ENCODE results near the gene RGS6.

RGS6 gene

DNA sequence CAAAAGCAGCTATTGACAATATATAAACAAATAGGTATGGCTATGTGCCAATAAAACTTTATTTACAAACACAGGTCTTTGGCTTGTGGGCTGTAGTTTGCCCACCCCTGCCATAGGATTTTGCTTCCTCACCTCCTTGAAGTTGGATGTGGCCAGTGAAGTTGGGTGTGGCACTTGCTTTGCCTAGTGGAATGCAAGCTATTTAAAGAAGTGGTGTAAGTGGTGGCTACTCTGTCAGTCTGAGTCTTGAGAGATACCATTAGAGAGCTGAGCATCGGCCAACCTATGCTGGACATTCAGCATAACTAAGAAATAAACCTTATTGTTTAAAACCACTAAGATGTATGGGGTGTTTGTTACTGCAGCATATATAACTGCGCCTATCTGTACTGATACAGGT, 321.3 kb downstream of the RGS6 start:
- H3K9me3 Mint-ChIP-seq, result peaks cover 9% of the 10 kb centered on the region
- intact Hi-C loops (cut with micrococcal nuclease), result no loop called here
- H3K27ac Mint-ChIP-seq, result no peak overlapping the region
- H3K4me1 Mint-ChIP-seq (ENCODE audit: low read depth), result no peaks in the 10 kb centered on the region
- H3K27me3 Mint-ChIP-seq, result no peaks in the 10 kb centered on the region
- no peak overlapping the region for H3K4me3 Mint-ChIP-seq
- no peaks in the 10 kb centered on the region for H3K36me3 Mint-ChIP-seq (ENCODE audit: low read depth)

DNA sequence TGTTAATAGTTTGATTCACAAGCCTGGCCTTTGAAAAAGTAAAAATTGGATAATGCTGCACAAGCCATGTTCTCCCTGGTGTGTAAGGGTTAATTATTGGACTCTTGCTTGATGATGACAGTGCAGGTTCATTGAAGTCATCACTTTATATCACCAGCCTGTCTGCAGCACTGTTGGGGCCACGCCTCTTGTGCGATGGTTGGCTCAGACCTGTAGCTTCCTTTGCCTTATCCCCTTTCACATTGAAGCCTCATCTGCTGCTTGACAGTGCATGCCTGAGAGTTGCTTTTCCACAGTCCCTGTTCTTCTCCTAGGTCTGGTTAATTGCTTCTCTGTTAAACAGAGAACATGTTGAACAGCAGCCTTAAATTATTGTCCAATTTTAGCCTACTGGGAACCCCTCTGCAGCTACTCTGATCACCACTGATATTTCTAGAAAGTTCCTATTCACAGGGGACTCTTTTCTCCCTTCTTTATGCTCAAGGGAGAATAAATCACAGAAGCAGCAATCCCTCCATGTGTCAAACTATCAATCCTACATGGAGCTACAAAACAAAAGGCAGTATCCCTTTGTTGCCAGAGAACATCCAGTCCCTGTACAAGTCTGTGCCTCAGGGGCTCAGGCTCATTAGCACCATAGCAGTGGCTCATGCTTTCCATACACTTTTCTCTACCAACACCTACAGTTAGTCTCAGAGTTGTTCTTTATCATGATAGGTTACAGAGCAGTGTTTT, 322.1 kb downstream of the RGS6 start:
- Mint-ChIP-seq H3K9me3 (peaks cover 6% of the 10 kb centered on the region), H3K36me3 (ENCODE audit: low read depth) (no peaks in the 10 kb centered on the region), H3K4me3 (no peak overlapping the region), H3K4me1 (ENCODE audit: low read depth) (no peaks in the 10 kb centered on the region), H3K27ac (no peak overlapping the region), H3K27me3 (no peaks in the 10 kb centered on the region)
- intact Hi-C loops (cut with micrococcal nuclease), result no loop called here

DNA sequence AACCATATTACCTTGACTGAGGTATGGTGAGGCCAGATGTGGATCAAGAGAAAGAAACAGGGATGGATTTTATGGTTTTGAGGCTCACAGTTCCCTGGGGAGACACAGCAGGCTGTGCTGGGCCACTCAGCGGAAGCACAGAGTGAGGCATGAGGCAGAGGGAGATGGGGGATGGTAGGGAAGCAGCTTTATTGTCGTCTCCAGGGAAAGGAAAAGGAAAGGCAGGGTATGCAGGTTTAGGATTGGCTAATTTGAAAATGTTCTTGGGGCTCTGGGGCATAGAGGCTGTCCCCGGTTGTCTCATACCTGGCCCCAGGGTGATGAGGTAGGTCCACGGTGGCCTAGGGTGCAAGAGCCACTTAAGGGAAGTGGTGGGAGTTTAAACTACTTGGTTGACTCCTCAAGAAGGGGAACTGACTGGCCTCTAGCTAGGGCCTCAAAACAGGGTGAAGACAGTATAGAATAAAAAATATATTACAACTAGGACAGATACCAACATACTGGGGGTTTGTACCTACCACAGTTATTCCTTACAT, 322.8 kb downstream of the RGS6 start:
- H3K9me3 Mint-ChIP-seq, result peaks cover 2% of the 10 kb centered on the region
- intact Hi-C loops (cut with micrococcal nuclease), result no loop called here
- no peak overlapping the region for H3K4me3 Mint-ChIP-seq
- no peak overlapping the region for H3K27ac Mint-ChIP-seq
- H3K4me1 Mint-ChIP-seq (ENCODE audit: low read depth), result no peaks in the 10 kb centered on the region
- H3K36me3 Mint-ChIP-seq (ENCODE audit: low read depth), result no peaks in the 10 kb centered on the region
- no peaks in the 10 kb centered on the region for H3K27me3 Mint-ChIP-seq

DNA sequence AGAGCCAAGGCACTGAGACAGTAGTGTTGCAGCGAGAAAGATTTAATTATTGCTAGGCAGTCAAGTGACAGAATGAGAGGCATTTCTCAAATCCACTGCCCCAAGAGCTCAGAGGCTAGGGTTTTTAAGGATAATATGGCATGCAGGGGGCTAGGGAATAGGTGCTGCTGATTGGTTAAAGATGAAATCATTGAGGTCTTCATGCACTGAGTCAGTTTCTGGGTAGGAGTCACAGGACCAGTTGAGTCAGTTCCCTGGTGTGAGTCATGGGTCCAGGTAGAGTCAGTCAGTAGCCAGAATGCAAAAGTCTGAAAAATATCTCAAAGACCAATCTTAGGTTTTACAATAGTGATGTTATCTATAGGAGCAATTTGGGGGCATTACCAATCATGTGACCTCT, 323.8 kb downstream of the RGS6 start:
- intact Hi-C loops (cut with micrococcal nuclease), result no loop called here
- Mint-ChIP-seq H3K4me3 (no peak overlapping the region), H3K27ac (no peak overlapping the region), H3K4me1 (ENCODE audit: low read depth) (no peaks in the 10 kb centered on the region), H3K27me3 (no peaks in the 10 kb centered on the region), H3K36me3 (ENCODE audit: low read depth) (no peaks in the 10 kb centered on the region), H3K9me3 (peaks cover 12% of the 10 kb centered on the region)

DNA sequence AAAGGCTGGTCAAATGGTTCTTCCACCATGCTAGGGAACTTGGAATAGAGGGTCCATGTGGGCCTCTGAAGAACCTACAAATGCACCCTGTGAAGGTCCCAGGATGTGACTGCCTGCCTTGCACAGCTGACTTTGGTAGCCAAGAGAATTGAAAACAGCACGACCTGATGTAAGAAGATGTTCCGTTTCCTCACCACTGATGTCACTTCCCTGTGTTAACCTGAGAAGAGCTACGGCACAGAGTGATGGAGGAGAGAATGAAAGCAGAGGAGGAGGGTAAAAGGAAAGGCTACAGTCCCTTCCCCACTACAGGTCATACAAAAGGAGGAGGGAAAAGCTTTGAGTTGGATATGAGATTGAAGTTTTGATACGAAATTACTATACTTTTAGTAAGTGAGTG, 328.8 kb downstream of the RGS6 start:
- Mint-ChIP-seq H3K4me1 (ENCODE audit: low read depth) (no peaks in the 10 kb centered on the region), H3K27me3 (no peaks in the 10 kb centered on the region), H3K36me3 (ENCODE audit: low read depth) (no peaks in the 10 kb centered on the region), H3K9me3 (peaks cover 13% of the 10 kb centered on the region), H3K27ac (no peak overlapping the region), H3K4me3 (no peak overlapping the region)
- intact Hi-C loops (cut with micrococcal nuclease), result no loop called here

DNA sequence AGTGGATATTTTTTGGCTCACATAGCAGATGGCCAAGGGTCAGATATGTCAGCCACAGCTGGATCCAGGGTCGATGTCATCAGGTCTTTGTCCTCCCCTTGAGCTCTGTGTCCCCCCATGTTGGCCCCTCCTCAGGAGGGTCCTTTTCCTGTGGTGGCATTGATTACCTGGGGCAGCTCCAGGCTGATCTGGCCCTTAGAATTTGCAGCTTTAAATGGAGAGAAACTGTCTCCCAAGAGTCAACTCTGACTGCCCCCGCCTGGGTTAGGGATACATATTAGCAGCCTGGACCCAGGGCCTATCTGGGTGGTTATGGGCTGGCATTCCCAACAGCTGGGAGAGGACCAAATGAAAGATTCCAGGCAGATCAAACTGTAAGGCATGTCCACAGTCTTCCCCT, 330.5 kb downstream of the RGS6 start:
- Mint-ChIP-seq H3K9me3 (peaks cover 13% of the 10 kb centered on the region), H3K36me3 (ENCODE audit: low read depth) (no peaks in the 10 kb centered on the region), H3K4me3 (no peak overlapping the region), H3K4me1 (ENCODE audit: low read depth) (no peaks in the 10 kb centered on the region), H3K27ac (no peak overlapping the region), H3K27me3 (no peaks in the 10 kb centered on the region)
- intact Hi-C loops (cut with micrococcal nuclease), result no loop called here

DNA sequence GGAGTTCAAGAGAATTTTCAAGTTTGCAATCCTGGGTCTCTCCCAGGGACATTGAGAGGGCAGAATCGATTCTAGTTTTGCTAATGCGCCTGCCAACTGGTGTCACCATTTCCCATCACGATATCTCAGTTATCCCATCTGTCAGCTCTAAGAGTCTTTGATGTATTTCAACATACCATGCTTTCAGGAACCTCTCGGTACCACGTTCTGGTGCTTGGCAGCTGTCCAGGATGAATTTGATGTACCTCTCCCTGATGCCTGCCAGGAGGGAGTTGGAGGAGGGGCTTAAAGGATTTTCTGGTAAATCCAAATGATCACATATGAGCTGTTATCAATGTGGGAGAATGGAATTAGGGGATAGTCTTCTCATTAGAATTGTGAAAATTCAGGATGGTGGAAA, 332.5 kb downstream of the RGS6 start:
- no peaks in the 10 kb centered on the region for H3K36me3 Mint-ChIP-seq (ENCODE audit: low read depth)
- H3K27me3 Mint-ChIP-seq, result no peaks in the 10 kb centered on the region
- intact Hi-C loops (cut with micrococcal nuclease), result no loop called here
- H3K9me3 Mint-ChIP-seq, result peaks cover 13% of the 10 kb centered on the region
- H3K27ac Mint-ChIP-seq, result no peak overlapping the region
- no peaks in the 10 kb centered on the region for H3K4me1 Mint-ChIP-seq (ENCODE audit: low read depth)
- no peak overlapping the region for H3K4me3 Mint-ChIP-seq

DNA sequence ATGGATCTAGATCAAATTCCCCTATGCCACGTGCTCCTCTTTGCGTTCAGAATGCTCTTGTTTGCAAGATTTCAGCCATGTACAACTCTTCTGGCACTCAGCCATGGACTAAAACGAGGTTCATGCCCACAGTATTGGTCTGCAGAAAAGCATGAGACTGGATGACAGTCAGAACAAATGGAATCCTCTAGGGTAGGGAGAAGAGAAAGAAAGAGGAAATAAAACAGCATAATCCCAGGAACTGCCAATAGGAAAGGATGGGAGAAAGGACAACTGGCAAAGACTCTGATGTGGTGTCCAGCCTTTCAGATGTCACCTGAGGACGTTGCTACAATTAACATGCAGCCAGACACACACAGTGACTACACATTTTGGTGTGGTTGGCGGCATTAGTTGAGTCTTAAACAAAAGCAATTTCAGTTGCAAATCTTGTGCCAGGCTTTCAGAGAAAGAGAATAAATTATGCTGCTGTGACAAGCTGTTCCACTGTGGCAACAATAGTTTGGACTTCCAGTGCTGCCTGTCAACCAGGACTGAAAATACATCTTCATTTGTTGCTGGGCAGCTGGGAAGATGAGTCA, 338.0 kb downstream of the RGS6 start:
- Mint-ChIP-seq H3K9me3 (no peaks in the 10 kb centered on the region), H3K27ac (no peak overlapping the region), H3K4me3 (no peak overlapping the region), H3K36me3 (ENCODE audit: low read depth) (no peaks in the 10 kb centered on the region), H3K27me3 (no peaks in the 10 kb centered on the region), H3K4me1 (ENCODE audit: low read depth) (no peaks in the 10 kb centered on the region)
- intact Hi-C loops (cut with micrococcal nuclease), result no loop called here

DNA sequence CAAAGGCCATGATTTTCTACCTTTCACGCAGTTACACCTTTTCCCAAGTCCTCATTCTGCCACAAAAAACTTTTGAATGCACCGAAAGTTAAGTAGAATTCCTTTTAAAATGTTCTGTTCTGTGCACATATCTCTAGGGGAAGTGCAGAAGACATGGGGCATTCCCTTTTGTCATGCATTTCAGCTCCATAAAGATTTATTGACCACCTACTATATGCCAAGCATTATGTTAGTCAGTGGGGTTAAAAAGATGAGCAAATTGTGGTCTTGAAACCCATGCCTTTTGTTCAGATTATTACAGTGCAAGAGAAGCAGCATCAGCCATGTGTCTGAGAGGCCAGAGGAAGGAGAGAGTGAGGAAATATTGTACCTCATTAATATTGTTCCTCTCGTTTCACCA, 338.5 kb downstream of the RGS6 start:
- no peaks in the 10 kb centered on the region for H3K4me1 Mint-ChIP-seq (ENCODE audit: low read depth)

DNA sequence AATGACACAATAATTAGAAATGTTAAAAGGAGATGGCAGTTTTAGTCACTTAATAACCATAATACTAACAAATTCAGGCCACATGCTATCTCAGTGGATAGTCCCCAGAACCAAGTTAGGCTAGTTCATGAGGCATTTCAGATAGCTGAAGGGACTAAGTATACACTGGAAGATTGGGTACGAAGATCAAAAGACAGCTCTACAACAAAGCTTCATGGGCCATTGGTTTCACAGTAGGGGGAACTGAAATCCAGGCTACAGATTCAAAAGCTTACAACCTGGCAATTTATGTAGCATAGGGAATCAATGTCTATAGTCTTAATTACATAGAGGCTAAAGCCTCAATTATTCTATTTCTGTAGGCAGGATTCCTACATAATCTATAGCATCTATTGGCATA, 343.0 kb downstream of the RGS6 start:
- Mint-ChIP-seq H3K4me3 (no peak overlapping the region), H3K27ac (no peak overlapping the region), H3K36me3 (ENCODE audit: low read depth) (no peaks in the 10 kb centered on the region), H3K9me3 (no peaks in the 10 kb centered on the region), H3K27me3 (no peaks in the 10 kb centered on the region), H3K4me1 (ENCODE audit: low read depth) (no peaks in the 10 kb centered on the region)
- intact Hi-C loops (cut with micrococcal nuclease), result no loop called here

More for the DNA sequence above, 338.5 kb downstream of the RGS6 start:
- Mint-ChIP-seq H3K9me3 (no peaks in the 10 kb centered on the region), H3K27me3 (no peaks in the 10 kb centered on the region), H3K4me3 (no peak overlapping the region), H3K36me3 (ENCODE audit: low read depth) (no peaks in the 10 kb centered on the region), H3K27ac (no peak overlapping the region)
- intact Hi-C loops (cut with micrococcal nuclease), result no loop called here

DNA sequence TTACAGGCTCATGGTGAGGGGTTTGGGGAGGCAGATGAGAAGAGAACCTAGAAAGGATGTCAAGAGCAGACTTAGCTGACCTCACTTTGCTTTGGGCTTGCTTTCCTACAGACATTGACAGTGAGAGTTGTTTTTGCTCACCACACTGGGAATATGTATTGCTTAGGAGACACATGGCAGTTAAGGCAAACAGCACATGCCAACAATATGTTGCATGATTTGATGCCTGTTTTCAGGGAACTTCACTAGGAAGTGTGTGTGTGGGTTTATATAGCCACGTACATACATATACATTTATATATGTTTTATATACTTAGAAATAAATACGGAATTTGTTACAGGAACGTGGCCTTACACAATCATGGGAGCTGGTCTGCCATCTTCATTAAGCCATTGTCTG, 346.1 kb downstream of the RGS6 start:
- Mint-ChIP-seq H3K4me1 (ENCODE audit: low read depth) (no peaks in the 10 kb centered on the region), H3K36me3 (ENCODE audit: low read depth) (no peaks in the 10 kb centered on the region), H3K9me3 (peaks cover 7% of the 10 kb centered on the region), H3K27ac (no peak overlapping the region), H3K4me3 (no peak overlapping the region), H3K27me3 (no peaks in the 10 kb centered on the region)
- intact Hi-C loops (cut with micrococcal nuclease), result no loop called here

DNA sequence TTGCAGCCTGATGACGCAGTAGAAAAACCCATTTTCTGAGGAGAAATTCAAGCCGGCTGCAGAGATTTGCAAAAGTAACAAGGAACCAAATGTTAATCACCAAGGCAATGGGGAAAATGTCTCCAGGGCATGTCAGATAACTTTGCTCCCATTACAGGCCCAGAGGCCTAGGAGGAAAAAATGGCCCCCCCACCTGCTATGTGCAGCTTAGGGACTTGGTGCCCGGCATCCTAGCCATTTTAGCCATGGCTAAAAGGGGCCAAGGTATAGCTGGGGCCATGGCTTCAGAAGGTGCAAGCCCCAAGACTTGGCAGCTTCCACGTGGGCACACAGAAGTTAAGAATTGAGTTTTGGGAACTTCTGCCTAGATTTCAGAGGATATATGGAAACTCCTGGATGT, 351.9 kb downstream of the RGS6 start:
- H3K27ac Mint-ChIP-seq, result no peak overlapping the region
- H3K27me3 Mint-ChIP-seq, result no peaks in the 10 kb centered on the region
- H3K4me3 Mint-ChIP-seq, result no peak overlapping the region
- intact Hi-C loops (cut with micrococcal nuclease), result no loop called here
- H3K36me3 Mint-ChIP-seq (ENCODE audit: low read depth), result no peaks in the 10 kb centered on the region
- H3K4me1 Mint-ChIP-seq (ENCODE audit: low read depth), result no peaks in the 10 kb centered on the region
- H3K9me3 Mint-ChIP-seq, result peaks cover 36% of the 10 kb centered on the region

DNA sequence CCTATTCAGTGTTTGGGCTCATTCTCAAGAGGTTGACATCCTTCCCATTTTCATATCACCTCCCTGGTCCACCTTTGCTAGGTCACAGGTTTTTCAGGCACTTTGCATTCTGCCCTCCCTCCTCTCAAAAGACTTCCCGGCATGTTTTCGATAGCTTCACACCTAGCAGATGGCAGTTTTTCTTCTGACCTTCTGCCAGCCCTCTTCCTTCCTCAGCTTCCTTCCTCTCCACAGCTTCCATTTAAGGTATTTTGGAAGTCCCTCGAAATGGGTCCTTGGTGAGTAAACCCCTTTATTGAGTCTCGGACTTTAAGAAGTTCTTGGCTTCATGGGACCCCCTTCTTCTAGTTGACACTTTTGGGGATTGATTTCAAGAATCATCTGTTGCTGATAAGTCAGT, 358.0 kb downstream of the RGS6 start:
- no peaks in the 10 kb centered on the region for H3K4me1 Mint-ChIP-seq (ENCODE audit: low read depth)
- intact Hi-C loops (cut with micrococcal nuclease), result loop anchor here (10.0 kb wide), 2 partner anchors 185 to 265 kb away; no protein-coding TSS in a partner anchor
- H3K27me3 Mint-ChIP-seq, result peaks cover 1% of the 10 kb centered on the region
- H3K36me3 Mint-ChIP-seq (ENCODE audit: low read depth), result no peaks in the 10 kb centered on the region
- no peak overlapping the region for H3K4me3 Mint-ChIP-seq
- peaks cover 10% of the 10 kb centered on the region for H3K9me3 Mint-ChIP-seq
- H3K27ac Mint-ChIP-seq, result no peak overlapping the region

DNA sequence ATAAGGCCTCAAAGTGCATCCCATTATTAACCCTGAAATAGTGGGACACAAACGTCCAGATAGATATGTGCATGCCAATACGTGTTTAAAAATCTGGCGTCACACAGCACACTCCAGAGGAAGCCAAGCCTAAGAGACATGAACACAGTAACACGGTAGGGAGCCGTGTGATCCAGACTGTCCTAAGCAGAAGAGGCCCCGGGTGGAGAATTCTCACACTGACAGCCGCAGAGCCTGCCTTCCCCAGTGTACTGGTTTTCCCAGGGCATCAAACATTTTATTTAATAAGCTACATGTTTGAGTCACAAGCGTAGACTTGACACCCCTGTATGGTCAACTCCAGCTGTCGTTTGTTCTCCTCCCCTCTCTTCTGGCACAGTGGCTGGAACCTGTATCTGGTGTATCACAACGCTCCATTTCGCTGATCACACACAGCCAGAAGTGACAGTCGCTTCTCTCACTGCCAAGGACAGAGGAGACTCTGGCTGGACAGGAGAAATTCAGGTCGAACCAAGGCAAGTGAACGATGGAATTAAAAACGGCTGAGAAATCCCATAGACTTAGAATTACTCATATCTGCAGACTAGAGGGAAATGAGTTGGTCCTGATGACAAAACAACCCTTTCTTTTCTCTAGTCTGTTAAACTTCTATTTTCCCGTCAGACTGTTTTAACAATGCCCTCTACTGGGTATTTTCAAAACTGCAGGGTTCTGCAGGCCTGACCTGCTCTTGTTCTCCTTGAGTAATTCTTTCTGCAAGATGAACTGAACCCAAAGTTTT, 359.9 kb downstream of the RGS6 start:
- no peaks in the 10 kb centered on the region for H3K4me1 Mint-ChIP-seq (ENCODE audit: low read depth)
- H3K4me3 Mint-ChIP-seq, result no peak overlapping the region
- H3K36me3 Mint-ChIP-seq (ENCODE audit: low read depth), result no peaks in the 10 kb centered on the region
- intact Hi-C loops (cut with micrococcal nuclease), result loop anchor here (10.0 kb wide), 2 partner anchors 187 to 267 kb away; no protein-coding TSS in a partner anchor
- H3K27me3 Mint-ChIP-seq, result peaks cover 1% of the 10 kb centered on the region
- H3K9me3 Mint-ChIP-seq, result no peaks in the 10 kb centered on the region
- H3K27ac Mint-ChIP-seq, result no peak overlapping the region
